ENCODE measurements around the gene BFSP1.

BFSP1 gene

DNA sequence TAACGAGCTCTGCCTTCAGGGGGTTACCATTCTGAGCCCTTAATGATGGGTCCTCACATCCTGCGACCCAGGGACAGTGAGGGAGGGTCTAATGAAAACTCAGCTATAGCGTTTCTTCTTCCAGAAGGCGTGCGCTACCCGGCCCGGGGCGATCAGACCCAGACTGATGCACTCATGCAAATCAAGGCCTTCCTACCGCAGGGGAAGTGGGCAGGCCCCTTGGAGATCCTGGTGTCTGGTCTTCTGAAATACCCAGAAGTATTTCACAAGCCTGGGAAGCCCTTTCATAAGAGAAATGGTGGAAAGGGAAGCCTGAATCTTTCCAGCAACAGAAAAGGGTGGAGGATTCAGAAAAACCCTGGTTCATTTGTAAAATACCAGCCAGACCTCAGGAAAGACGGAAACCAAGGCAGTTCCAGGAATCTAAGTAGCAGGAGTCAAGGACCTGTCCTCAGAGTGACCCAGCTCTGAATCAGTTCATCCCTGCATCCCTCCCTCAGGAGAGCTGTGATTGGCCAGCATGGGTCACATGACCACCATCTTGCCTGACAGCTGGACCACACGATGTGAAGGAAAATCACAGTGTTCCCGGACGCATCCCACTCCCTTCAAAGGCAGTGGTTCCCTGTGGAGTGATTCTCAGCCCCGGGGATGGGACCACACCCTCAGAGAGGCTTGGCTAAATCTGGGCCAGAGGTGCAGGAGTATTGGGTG is 12.7 kb downstream of the BFSP1 start:
- no peak for DNase-seq

DNA sequence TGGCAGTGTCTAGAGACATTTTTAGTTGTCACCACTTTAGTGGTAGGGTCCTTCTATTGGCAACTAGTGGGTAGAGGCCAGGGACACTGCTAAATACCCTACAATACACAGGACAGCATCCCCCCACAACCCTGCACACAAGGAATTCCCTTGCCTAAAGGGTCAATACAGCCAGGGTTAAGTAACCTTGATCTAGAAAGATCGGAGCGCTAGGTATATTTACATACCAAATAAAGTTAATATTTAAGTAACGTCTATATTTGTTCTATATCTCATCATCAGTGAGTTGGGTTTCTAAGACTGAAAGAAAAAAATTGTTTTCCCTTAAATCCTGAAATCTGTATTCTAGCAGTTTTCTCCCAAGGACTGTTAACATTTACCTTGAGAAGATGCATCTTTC is 16.1 kb downstream of the BFSP1 start:
- DNase-seq, result no peak

DNA sequence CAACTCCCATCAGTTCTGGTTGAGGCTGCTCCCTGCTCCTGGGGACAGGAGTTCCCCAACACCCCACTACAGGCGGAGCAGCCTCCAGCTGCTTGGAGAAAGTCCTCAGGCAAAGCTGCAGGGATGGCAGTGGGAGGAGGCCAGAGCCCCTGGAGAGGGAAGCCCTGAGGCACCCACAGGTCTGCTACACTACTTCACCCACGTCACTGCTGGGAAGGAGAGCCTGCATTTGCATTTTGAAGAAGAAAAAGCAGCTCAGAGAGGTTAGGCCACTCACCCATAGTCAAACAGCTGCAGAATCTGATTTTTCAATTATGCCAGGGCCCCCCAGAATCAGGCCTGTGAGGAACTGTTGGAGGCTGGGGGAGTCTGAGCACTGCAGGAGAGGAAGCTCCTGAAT is 17.2 kb downstream of the BFSP1 start:
- DNase-seq, result no peak

GRCh38 chr20:17511401-17511800 is 19.8 kb downstream of the BFSP1 start:
- no peak for DNase-seq

DNA sequence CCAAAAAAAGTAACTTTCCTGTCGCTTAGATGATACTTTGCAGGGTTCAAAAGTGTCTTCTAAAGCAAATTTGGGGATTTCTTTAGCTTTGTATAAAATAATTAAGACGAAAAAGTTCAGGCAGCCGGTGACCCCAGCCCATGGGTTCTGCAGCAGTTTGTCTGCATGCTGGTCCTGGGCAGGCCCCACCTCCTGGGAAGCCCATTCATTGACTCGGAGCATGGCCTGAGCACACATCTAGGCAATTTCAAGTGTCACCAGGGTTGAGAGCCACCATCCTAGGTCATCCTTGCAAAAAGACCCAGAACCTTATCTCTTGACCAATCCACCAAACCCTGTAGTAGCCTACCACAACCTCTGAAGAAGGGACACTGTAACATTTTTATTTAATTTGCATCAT is 20.6 kb downstream of the BFSP1 start:
- no peak for DNase-seq

- no peak for DNase-seq
These were observed 22.4 kb downstream of the BFSP1 start for GRCh38 chr20:17508756-17509155.

- DNase-seq, result no peak
These were observed 23.6 kb downstream of the BFSP1 start for GRCh38 chr20:17507531-17507930.

- DNase-seq, result no peak
These were observed 24.1 kb downstream of the BFSP1 start for GRCh38 chr20:17507032-17507431.

DNA sequence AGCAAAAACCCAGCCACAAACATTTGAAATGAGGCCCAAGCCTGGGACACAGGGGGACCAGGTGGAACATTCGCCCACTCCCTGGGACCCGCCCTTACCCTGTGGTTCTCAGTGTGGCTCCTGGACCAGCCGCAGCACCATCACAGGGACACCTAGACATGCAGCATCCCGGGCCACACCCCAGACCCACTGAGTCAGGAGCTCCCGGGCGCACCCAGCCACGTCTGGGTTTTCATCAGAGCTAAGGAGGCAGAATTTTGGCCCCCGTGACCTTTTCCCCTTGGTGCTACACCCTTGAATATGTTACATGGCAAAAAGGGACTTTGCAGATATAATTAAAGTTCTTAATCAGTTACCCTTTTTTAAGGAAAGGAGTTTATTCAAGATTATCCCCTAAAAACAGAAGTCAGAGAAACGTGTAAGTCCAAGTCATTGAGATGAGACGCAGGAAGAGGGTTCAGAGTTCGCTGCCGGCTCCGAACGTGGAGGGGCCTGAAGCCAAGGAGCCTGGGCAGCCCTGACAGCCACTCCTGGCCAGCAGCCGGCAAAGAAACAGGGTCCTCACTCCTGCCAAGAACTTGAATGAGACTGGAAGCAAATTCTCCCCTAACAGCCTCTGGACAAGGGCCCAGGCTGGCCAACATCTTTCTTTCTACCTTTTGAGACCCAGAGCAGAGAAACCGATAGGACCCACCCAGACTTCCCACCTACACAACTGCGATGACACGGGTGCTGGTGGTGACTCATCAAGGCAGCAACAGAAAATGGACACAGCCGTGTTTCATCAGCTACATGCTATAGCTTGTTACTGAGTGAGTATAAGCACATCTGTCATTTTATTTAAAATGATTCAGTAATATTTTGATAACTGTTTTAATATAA is 25.3 kb downstream of the BFSP1 start:
- peak; percentile 61 to 63 for DNase-seq

DNA sequence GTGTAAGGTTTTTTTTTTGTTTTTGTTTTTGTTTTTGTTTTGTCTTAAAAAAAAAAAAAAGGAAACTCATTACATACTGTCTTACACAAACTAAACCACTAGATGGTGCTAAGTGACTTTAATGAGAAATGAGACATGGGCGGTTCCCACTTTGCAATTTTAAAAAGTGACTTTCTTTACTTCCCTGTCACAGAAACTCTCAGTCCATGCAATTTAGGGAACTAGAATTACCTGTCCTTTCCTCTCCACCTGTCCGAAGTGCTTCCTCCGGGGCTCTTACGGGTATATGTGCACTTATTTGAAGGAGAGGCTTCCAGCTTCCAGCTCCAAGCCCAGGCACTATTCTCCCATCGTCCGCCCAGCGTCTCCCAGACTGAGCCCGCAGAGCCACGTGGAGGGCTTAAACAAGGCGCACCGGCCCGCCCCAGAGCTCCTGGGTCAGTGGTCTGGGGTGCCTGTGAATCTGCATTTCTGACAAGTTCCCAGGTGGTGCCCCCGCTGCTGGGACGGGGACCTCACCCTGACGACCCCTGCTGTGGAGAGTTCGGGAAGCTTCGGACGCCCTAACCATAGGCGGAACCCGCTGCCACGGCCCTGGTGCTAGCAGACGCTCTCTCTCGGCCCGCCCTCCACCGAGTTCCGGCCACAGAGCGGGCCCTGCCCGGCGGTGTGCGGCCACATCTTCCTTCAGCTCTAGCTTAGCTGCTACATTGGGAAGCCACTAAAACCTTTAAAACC is 26.1 kb downstream of the BFSP1 start:
- DNase-seq, result peak; percentile 40 to 47

GRCh38 chr20:17504066-17504897 is 26.9 kb downstream of the BFSP1 start:
- DNase-seq, result no peak

DNA sequence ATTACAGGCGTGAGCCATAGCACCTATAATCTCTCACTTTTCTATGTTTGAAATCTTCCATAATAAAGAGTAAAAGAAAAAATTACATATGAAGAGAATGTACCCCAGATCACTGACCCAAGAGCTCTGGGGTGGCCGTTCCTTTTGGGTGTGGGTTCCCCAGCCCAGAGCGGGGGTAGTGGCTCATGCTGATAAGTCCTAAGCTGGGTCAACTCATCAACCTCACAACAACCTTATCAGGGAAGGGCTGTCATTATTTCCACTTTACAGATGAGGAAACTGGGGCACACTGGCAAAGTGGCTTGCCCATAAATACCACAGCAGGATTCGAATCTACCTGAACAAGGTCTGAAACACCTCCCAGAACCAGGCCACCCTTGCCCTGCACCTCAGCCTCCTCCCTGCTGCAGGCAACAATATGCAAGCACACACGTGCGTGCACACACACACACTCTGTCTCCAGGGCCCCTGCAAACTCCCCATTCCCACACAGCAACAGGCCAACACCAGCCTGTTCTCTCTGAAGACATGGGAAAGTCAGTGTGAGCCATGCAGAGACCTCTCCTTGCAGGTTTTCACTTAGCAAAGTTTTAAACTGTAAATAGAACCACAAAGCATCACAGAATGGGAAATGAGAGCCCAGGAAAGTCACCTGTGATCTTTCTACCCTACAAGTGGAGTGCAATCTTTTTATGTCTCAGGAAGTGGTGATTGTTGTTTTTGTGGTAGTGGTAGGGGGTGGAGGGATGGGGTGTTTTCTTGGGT is 27.7 kb downstream of the BFSP1 start:
- DNase-seq, result no peak

- peak in 1 of 2 donors; percentile 8 for DNase-seq
These were observed 29.1 kb downstream of the BFSP1 start for GRCh38 chr20:17502105-17502504.

DNA sequence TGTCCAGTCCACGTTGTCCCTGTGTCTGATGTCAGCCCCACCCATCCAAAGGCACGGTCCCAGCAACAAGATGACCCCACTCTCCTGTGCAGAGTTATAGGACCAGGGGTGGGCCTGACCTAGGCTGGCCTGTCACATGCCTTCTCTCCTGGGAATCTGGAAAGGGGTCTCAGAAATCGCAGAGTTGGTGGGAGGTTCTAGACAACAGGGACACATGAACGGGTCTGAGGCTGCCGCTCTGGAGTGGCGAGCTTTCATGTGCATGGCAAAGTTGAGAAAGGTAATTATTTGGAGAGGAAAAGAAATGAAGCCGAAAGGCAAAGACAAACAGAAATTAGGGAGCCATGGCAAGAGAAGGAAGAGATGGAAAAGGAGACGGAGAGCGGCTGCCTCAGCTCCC is 29.5 kb downstream of the BFSP1 start:
- peak in 1 of 2 donors; percentile 7 for DNase-seq

DNA sequence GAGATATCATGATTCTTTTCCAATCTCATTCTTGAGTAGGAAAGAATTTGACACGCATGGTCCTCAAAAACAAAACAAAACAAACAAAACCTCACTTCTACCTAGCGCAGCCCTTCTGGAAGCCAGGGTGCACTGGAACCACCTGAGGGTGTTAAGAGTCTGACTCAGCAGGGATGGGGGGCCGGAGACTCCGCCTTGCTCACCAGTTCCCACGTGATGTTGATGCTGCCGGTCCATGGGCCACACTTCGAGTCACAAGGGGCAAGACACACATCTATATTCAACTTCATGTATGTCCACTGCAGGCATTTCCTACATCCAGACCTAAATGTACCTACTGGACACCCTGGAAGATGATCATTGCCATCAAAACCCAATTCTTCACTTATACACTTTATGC is 30.4 kb downstream of the BFSP1 start:
- no peak for DNase-seq

GRCh38 chr20:17500271-17500670 is 30.9 kb downstream of the BFSP1 start:
- DNase-seq, result no peak

DNA sequence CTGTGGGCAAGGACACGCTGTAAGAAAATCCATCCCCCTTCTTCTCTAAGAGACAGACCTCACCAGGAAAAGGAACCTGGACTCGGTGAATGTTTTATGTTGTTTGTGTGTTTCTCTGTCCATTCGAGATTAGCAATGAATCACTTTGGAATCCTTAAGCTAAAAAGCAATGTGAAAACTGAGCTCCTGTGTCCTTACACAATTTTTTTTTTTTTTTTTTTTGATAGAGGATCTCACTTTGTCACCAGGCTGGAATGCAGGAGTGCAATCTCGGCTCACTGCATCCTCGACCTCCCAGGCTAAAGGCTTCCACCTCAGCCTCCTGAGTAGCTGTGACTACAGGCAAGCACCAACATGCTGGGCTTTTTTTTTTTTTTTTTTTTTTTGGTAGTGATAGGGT is 32.1 kb downstream of the BFSP1 start:
- peak in 1 of 2 donors; percentile 9 for DNase-seq

- no peak for DNase-seq
These were observed 32.5 kb downstream of the BFSP1 start for GRCh38 chr20:17498641-17499040.

GRCh38 chr20:17497821-17498580 is 33.2 kb downstream of the BFSP1 start:
- peak in 1 of 2 donors; percentile 8 for DNase-seq

DNA sequence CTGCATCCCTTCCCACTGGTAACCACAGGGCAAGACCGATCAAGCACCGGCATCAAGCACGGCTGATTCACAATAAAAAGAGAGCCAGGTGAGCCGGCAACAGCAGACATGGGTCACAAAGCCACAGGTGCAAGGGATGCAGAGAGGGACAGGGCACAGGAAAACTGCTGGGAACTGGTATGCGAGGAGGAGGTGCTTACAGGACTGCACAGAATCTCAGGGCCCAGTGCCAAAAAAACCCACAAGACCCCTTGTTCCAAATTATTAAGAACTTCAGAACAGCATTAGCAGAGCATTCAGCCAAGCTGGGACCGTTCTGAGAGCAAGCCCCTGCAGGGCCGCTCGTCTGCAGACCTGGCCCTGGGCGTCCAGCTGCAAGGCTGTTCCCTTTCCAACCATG is 35.4 kb downstream of the BFSP1 start:
- peak in 1 of 2 donors; percentile 3 for DNase-seq

DNA sequence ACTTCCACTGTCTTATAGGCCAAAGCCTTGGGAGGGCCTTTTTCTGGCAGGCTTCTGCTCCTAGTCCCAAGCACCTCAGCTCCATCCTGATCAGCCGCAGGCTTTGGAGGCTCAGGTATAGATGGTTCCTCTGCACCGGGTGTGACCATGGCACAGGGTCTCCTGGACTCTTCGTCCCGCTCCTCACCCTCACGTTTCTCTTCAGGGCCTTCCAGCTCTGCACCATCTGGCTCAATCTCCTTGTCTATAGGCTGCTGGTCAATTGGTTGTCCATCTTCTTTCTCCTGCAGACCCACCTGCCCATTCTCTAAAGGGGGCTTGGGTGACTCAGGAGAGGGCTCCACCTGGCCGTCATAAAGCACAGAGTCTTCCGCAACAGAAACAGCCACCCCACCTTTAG is 37.0 kb downstream of the BFSP1 start:
- DNase-seq, result no peak
